HFFc6 (cell line): ENCODE measurements around the gene FAM193B. TPM values are rescaled to one million over a fixed set of nuclear protein-coding genes. Genes with fewer than 3 reads are reported as not detected.

Experiments used
- DNase-seq: peaks from one replicate; pipeline ENCODE4 v3.0.0-alpha.2; 2018
- H3K27ac Mint-ChIP-seq: 2 replicates; pipeline ENCODE4 v1.8.0; 2020; ENCODE audit warnings: mild to moderate bottlenecking, mixed read lengths
- H3K27me3 Mint-ChIP-seq: 2 replicates; pipeline ENCODE4 v1.8.0; 2021; ENCODE audit warnings: mild to moderate bottlenecking, moderate library complexity, mixed read lengths; ENCODE audit not compliant: insufficient read depth
- H3K36me3 Mint-ChIP-seq: 2 replicates; pipeline ENCODE4 v1.8.0; 2021; ENCODE audit warnings: low read depth, mixed read lengths
- H3K4me1 Mint-ChIP-seq: 2 replicates; pipeline ENCODE4 v1.8.0; 2020; ENCODE audit warnings: low read depth, mixed read lengths
- H3K4me3 Mint-ChIP-seq: 2 replicates; pipeline ENCODE4 v1.8.0; 2020; ENCODE audit warnings: mild to moderate bottlenecking, moderate library complexity, mixed read lengths
- H3K9me3 Mint-ChIP-seq: 2 replicates; pipeline ENCODE4 v1.8.0; 2020; ENCODE audit warnings: mild to moderate bottlenecking, mixed read lengths
- CTCF ChIP-seq: fragments of 200-600 bp; sonication (generic); IDR thresholded peaks from 2 replicates; pipeline ENCODE4 v1.5.0; 2021; ENCODE audit warnings: antibody characterized with exemption, mild to moderate bottlenecking
- total RNA-seq, 6 experiments: library from RNA; stranded (reverse); fragmentation: NEBNext Ultra II Directional; extraction: Animal tissue kit (Norgen Biotek cat#: 25700); gene quantifications; 2 replicates in 1 of 6; 3 replicates in 5 of 6; pipeline ENCODE4 v1.2.3, GENCODE V29; 2021

Gene FAM193B
- total RNA-seq, 6 experiments from 2014 or later: 16.1 to 25.6 (median 21.6) TPM

- H3K9me3 Mint-ChIP-seq: peaks cover 3% of the 10 kb centered on the region; the same call in 1 of the 2 replicates
- H3K4me3 Mint-ChIP-seq: peak overlapping the region; percentile 92
- H3K36me3 Mint-ChIP-seq: peaks cover 14% of the 10 kb centered on the region
- H3K4me1 Mint-ChIP-seq: peaks cover 75% of the 10 kb centered on the region
- DNase-seq: no peak
- H3K27ac Mint-ChIP-seq: peak overlapping the region; percentile 97
- peaks cover 43% of the 10 kb centered on the region for H3K27me3 Mint-ChIP-seq
- no peak for TF ChIP-seq CTCF
These were observed 81.6 kb downstream of the FAM193B start for GRCh38 chr5:177472460-177473442.

- Mint-ChIP-seq H3K9me3 (no peaks in the 10 kb centered on the region), H3K4me1 (peaks cover 71% of the 10 kb centered on the region), H3K27me3 (peaks cover 36% of the 10 kb centered on the region), H3K4me3 (peak overlapping the region; percentile 92), H3K36me3 (peaks cover 14% of the 10 kb centered on the region), H3K27ac (peak overlapping the region; percentile 97)
- TF ChIP-seq CTCF: peak; percentile 7; the same call in 1 of the 2 replicates
- peak; percentile 79 for DNase-seq
These were observed 82.6 kb downstream of the FAM193B start for GRCh38 chr5:177471610-177472356.

GRCh38 chr5:177470759-177471536 lies 83.4 kb downstream of the FAM193B start:
- DNase-seq: peak; percentile 86
- H3K36me3 Mint-ChIP-seq: peaks cover 18% of the 10 kb centered on the region
- peak overlapping the region; percentile 92 for H3K4me3 Mint-ChIP-seq
- H3K4me1 Mint-ChIP-seq: peaks cover 64% of the 10 kb centered on the region
- peak; percentile 33; the same call in 1 of the 2 replicates for TF ChIP-seq CTCF
- H3K27me3 Mint-ChIP-seq: peaks cover 29% of the 10 kb centered on the region
- peak overlapping the region; percentile 97 for H3K27ac Mint-ChIP-seq
- H3K9me3 Mint-ChIP-seq: no peaks in the 10 kb centered on the region

Other genes with a start within 250 kb of the FAM193B start
- gene MXD3, start 242.7 kb downstream of the FAM193B start, total RNA-seq: 10 to 100 TPM in 5 of 6 experiments, 1 to 10 TPM in 1; 7.7 to 17.0 (median 15.3) TPM
- 100 to 1,000 TPM; 153 to 169 (median 164) TPM for gene LMAN2, start 202.9 kb downstream of the FAM193B start, total RNA-seq
- 1 to 10 TPM; 1.0 to 2.2 (median 1.2) TPM for gene RGS14, start 196.6 kb downstream of the FAM193B start, total RNA-seq
- not detected for gene SLC34A1, start 170.1 kb downstream of the FAM193B start, total RNA-seq
- not detected for gene PFN3, start 153.9 kb downstream of the FAM193B start, total RNA-seq
- 1 to 10 TPM in 1 of 6 experiments, under 1 TPM in 5; 0.63 to 1.2 (median 0.87) TPM for gene F12, start 145.0 kb downstream of the FAM193B start, total RNA-seq
- 10 to 100 TPM; 25.8 to 30.7 (median 28.0) TPM for gene GRK6, start 127.9 kb downstream of the FAM193B start, total RNA-seq
- 10 to 100 TPM in 4 of 6 experiments, 1 to 10 TPM in 2; 8.9 to 16.9 (median 10.4) TPM for gene PRR7, start 107.7 kb downstream of the FAM193B start, total RNA-seq
- gene DBN1, start 80.9 kb downstream of the FAM193B start, total RNA-seq: 100 to 1,000 TPM; 346 to 394 (median 358) TPM
- gene PDLIM7, start 57.0 kb downstream of the FAM193B start, total RNA-seq: 100 to 1,000 TPM; 339 to 353 (median 343) TPM
- gene DOK3, start 44.7 kb downstream of the FAM193B start, total RNA-seq: 1 to 10 TPM; 1.1 to 2.6 (median 1.3) TPM
- gene DDX41, start 37.6 kb downstream of the FAM193B start, total RNA-seq: 100 to 1,000 TPM in 3 of 6 experiments, 10 to 100 TPM in 3; 83.8 to 105 (median 98.5) TPM
- 100 to 1,000 TPM; 350 to 457 (median 354) TPM for gene TMED9, start 37.6 kb upstream of the FAM193B start, total RNA-seq
- 10 to 100 TPM; 39.5 to 54.0 (median 42.9) TPM for gene B4GALT7, start 45.6 kb upstream of the FAM193B start, total RNA-seq
- gene FAM153A, start 228.3 kb upstream of the FAM193B start, total RNA-seq: not detected